ENCODE data around the gene SFXN2.

SFXN2 gene

DNA sequence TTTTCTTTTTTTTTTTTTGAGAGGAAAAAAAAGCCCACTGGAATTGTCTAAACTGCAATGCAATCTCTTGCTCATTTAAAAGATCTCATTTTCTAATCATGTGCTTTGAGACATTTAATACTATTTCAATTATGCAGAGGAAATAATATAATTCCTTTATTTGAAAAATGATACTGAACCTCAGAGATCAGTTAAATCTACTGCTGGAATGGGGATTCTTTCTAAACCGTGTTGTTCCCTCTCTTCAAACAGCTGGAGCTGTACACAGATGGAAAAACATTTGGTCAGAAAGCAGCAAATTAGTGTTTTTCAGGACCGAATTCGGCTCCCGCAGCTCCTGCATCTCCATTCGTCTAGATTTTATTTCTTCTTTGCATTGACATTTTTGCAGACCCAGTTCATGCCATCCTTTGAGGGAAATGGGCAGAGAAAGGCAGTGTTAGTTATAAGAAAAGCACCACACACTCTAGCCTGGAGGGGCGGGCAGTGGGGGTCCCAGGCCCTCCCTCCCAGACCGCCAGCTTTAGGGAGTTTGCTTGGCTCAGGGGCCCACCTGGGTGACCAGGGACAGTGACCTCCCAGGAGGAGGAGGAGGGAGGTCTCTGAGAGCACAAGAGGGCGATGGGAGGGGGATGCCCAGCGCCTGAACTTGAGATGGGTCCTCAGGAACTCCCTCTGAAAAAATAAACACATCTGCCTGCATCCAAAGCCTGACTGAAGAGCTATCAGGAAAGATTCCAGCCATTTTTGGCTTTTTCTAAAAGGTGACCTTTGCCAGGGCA, 37.7 kb upstream of the SFXN2 start:
- TF ChIP-seq, protein P1, sequence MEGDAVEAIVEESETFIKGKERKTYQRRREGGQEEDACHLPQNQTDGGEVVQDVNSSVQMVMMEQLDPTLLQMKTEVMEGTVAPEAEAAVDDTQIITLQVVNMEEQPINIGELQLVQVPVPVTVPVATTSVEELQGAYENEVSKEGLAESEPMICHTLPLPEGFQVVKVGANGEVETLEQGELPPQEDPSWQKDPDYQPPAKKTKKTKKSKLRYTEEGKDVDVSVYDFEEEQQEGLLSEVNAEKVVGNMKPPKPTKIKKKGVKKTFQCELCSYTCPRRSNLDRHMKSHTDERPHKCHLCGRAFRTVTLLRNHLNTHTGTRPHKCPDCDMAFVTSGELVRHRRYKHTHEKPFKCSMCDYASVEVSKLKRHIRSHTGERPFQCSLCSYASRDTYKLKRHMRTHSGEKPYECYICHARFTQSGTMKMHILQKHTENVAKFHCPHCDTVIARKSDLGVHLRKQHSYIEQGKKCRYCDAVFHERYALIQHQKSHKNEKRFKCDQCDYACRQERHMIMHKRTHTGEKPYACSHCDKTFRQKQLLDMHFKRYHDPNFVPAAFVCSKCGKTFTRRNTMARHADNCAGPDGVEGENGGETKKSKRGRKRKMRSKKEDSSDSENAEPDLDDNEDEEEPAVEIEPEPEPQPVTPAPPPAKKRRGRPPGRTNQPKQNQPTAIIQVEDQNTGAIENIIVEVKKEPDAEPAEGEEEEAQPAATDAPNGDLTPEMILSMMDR (IDR thresholded peaks at IDR 0.05; ENCODE audit: insufficient read depth, low read depth, low read length, missing control alignments), result no peak
- H3K4me3 ChIP-seq (ENCODE audit: low read depth, low read length), result no peak overlapping the region

DNA sequence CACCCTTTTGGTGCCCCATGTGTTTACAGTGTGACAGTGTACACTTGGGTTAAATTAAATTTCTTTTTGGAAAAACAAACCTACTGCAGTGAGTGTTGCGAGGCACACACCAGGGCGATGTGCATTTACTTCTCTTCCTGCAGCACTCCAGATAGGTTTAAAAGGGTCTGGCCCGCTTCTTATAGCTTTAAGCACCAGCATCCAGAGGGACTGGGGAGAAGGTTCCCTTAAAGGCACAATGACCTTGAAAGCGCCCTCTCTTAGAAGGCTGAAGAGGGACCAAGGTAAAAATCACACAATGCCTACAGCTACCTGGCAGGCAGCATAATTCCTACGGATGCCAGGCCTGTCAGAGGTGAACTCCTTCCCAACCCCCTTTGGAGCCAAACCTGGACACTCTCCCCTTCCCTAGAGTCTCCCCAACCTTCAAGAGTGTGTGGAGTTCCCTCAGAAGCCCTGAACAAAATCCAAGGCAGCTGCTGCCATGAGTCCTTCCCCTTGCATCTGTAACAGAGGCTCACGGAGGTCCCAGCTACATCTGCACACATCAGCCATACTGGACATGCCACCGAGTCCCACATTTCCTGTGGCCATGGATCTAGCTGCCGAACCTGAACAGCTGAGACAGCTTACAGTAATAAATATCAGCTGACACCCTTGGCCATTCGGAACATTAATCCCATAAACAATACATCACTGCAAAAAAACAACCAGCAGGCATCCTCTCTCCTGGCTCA, 36.9 kb upstream of the SFXN2 start:
- DNase-seq (ENCODE audit: low read depth), result no peak
- TF ChIP-seq, protein P1 (IDR thresholded peaks at IDR 0.05; ENCODE audit: insufficient read depth, low read depth, low read length, missing control alignments), result no peak
- H3K4me3 ChIP-seq (ENCODE audit: low read depth, low read length), result no peak overlapping the region

More for the DNA sequence above, 37.7 kb upstream of the SFXN2 start:
- no peak for DNase-seq (ENCODE audit: low read depth)

DNA sequence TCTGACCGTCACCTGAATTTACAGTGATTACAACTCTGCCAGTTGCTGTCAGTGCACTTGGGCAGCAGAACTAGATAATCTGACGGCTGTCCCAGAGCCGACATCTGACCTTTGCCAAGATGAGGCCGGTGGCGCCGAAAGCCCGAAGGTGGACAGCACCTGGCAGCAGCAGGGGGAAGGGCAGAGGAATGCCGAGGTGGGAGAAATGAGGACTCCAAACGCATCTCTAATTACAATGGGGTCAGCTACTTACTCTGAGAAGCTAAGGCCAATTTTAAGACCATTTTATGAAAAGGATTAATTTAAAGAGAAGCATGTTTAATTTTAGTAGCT, 36.4 kb upstream of the SFXN2 start:
- H3K4me3 ChIP-seq (ENCODE audit: low read depth, low read length), result no peak overlapping the region
- no peak for DNase-seq (ENCODE audit: low read depth)
- TF ChIP-seq, protein P1 (IDR thresholded peaks at IDR 0.05; ENCODE audit: insufficient read depth, low read depth, low read length, missing control alignments), result no peak

DNA sequence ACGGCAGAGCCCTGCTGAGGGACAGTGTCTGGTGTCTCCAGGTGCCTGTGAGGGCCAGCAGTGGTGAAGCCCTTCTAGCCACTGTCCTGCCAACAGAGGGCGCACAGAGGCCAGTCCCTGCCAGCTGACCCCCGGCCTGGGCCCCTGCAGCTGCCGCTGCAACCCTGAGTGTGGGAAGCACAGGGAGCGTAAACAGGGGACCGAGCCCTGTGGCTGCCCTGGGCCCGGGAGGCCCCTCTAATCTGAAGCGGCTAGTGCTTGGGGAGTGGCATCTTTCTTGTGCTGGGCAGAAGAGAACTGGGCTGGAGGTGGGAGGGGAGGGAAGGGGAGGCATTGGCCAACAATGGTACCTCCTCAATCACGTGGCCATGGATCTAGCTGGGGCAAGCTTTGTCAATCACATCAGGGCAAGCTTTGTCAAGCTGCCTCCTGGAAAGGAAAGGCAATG, 35.6 kb upstream of the SFXN2 start:
- TF ChIP-seq, protein P1 (IDR thresholded peaks at IDR 0.05; ENCODE audit: insufficient read depth, low read depth, low read length, missing control alignments), result peak; percentile 60
- H3K4me3 ChIP-seq (ENCODE audit: low read depth, low read length), result no peak overlapping the region
- DNase-seq (ENCODE audit: low read depth), result peak; percentile 52

DNA sequence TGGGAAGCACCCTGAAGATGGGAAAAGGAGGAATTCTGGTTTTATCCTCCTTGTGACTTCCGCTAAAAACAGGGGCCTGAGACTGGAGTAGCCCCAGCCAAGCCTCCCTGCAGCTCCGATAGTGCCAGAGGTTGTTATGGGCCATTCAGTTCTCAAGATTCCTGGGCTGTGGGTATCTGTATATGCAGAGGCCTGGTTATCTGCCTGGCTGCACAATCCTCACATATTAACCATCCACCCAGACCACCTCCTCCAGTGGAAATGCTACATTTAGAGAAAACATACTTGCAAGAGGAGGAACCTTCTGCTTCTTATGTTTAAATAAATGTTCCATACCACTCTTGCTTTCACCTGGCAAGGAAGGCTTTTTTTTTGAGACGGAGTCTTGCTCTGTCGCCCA, 34.8 kb upstream of the SFXN2 start:
- DNase-seq (ENCODE audit: low read depth), result no peak
- TF ChIP-seq, protein P1 (IDR thresholded peaks at IDR 0.05; ENCODE audit: insufficient read depth, low read depth, low read length, missing control alignments), result no peak
- H3K4me3 ChIP-seq (ENCODE audit: low read depth, low read length), result no peak overlapping the region

DNA sequence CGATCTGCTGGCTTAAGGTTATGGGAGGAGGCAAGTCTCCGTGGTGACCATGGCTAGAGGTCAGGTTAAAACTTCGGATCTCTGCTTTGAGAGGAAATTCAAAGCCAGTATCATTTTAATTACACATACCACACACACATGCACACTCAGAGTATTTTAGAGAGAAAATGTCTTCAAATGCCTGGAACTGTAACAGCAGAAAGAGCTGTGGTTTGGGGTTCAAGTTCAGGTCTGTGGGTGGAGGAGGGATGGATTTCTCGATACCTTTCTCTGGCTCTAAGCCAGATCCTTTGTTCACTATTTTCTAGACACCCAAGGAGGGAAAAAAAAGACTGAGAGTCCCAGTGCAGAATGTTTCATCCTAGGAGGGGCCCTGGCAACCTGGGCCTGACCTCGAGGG, 32.7 kb upstream of the SFXN2 start:
- no peak for DNase-seq (ENCODE audit: low read depth)
- TF ChIP-seq, protein P1 (IDR thresholded peaks at IDR 0.05; ENCODE audit: insufficient read depth, low read depth, low read length, missing control alignments), result no peak
- no peak overlapping the region for H3K4me3 ChIP-seq (ENCODE audit: low read depth, low read length)
